Astrocyte (in vitro differentiated cells and primary cell): ENCODE measurements around the gene B3GNT4. TPM values are rescaled to one million over a fixed set of nuclear protein-coding genes. Genes with fewer than 3 reads are reported as not detected.

ENCODE experiments used
- DNase-seq: peaks from one replicate; pipeline ENCODE4 v3.0.0-alpha.2; 2010; ENCODE audit warnings: low read depth
- FAIRE-seq: peaks from 2 replicates; lab custom pipeline; 2011; peaks lifted over from hg19 to GRCh38; lab: Jason Lieb, UNC
- H2AFZ ChIP-seq: 2 replicates; pipeline ENCODE4 v1.6.0; 2012; ENCODE audit warnings: low read depth, low read length, inconsistent platforms
- H3K27ac ChIP-seq: 2 replicates; pipeline ENCODE4 v1.5.1; 2011; ENCODE audit warnings: low read depth, low read length, inconsistent platforms
- H3K27me3 ChIP-seq: 2 replicates; pipeline ENCODE4 v1.6.0; 2011; ENCODE audit warnings: low read length, inconsistent platforms; ENCODE audit not compliant: insufficient read depth
- H3K36me3 ChIP-seq: 2 replicates; pipeline ENCODE4 v1.5.1; 2011; ENCODE audit warnings: low read length, inconsistent platforms; ENCODE audit not compliant: insufficient read depth
- H3K4me1 ChIP-seq: 2 replicates; pipeline ENCODE4 v1.5.1; 2011; ENCODE audit warnings: low read length, inconsistent platforms; ENCODE audit not compliant: insufficient read depth
- H3K4me2 ChIP-seq: 2 replicates; pipeline ENCODE4 v1.6.0; 2012; ENCODE audit warnings: low read length, inconsistent platforms
- H3K4me3 ChIP-seq: 2 replicates; pipeline ENCODE4 v1.5.1; 2011; ENCODE audit warnings: low read depth, mild to moderate bottlenecking, low read length, inconsistent platforms; ENCODE audit not compliant: insufficient read depth
- H3K79me2 ChIP-seq: 2 replicates; pipeline ENCODE4 v1.6.0; 2012; ENCODE audit warnings: mild to moderate bottlenecking, low read length, inconsistent platforms; ENCODE audit not compliant: insufficient read depth
- H3K9ac ChIP-seq: 2 replicates; pipeline ENCODE4 v1.6.0; 2012; ENCODE audit warnings: mild to moderate bottlenecking, low read length, inconsistent platforms
- H3K9me3 ChIP-seq: 2 replicates; pipeline ENCODE4 v1.5.1; 2012; ENCODE audit warnings: low read depth, mild to moderate bottlenecking, low read length, inconsistent platforms; ENCODE audit not compliant: insufficient read depth
- H4K20me1 ChIP-seq: 2 replicates; pipeline ENCODE4 v1.6.0; 2012; ENCODE audit warnings: low read length, inconsistent platforms; ENCODE audit not compliant: insufficient read depth
- H3K27ac Mint-ChIP-seq: one replicate; pipeline ENCODE4 v1.8.0; 2021; ENCODE audit warnings: mild to moderate bottlenecking, mixed read lengths; ENCODE audit not compliant: unreplicated experiment
- H3K27me3 Mint-ChIP-seq: one replicate; pipeline ENCODE4 v1.8.0; 2021; ENCODE audit warnings: low read depth, mixed read lengths; ENCODE audit not compliant: unreplicated experiment
- H3K36me3 Mint-ChIP-seq: one replicate; pipeline ENCODE4 v1.8.0; 2021; ENCODE audit warnings: low read depth, mixed read lengths; ENCODE audit not compliant: unreplicated experiment
- H3K4me1 Mint-ChIP-seq: one replicate; pipeline ENCODE4 v1.8.0; 2021; ENCODE audit warnings: low read depth, mixed read lengths; ENCODE audit not compliant: unreplicated experiment
- H3K4me3 Mint-ChIP-seq: one replicate; pipeline ENCODE4 v1.8.0; 2021; ENCODE audit warnings: mild to moderate bottlenecking, moderate library complexity, mixed read lengths; ENCODE audit not compliant: unreplicated experiment
- H3K9me3 Mint-ChIP-seq: one replicate; pipeline ENCODE4 v1.8.0; 2021; ENCODE audit warnings: mild to moderate bottlenecking, mixed read lengths; ENCODE audit not compliant: unreplicated experiment
- EZH2 ChIP-seq: IDR thresholded peaks from 2 replicates; pipeline ENCODE4 v1.6.1; 2012; ENCODE audit warnings: mild to moderate bottlenecking, low read length, inconsistent platforms; ENCODE audit not compliant: insufficient read depth
- total RNA-seq: library from RNA; stranded (reverse); gene quantifications from 2 replicates; pipeline ENCODE4 v1.2.1, GENCODE V29; 2021
- TF ChIP-seq, protein P1 (sequence below): IDR thresholded peaks from 2 replicates; pipeline ENCODE4 v1.5.1; 2011; ENCODE audit warnings: low read depth, mild to moderate bottlenecking, inconsistent platforms, low read length, moderate library complexity; ENCODE audit not compliant: insufficient read depth

The B3GNT4 gene
- total RNA-seq, 1 donor from 2014 or later, result 0.54 TPM

- H3K27ac ChIP-seq, result no peak overlapping the region
- no peak overlapping the region for H2AFZ ChIP-seq
- DNase-seq (peak; percentile 52), FAIRE-seq (no peak)
- H3K9ac ChIP-seq, result no peak overlapping the region
- H3K4me1 ChIP-seq, result no peaks in the 10 kb centered on the region
- no peak overlapping the region for H3K4me3 ChIP-seq
- H3K9me3 Mint-ChIP-seq, result no peaks in the 10 kb centered on the region
- no peaks in the 10 kb centered on the region for H3K27me3 Mint-ChIP-seq
- no peaks in the 10 kb centered on the region for H3K27me3 ChIP-seq
- H3K36me3 ChIP-seq, result peaks cover 52% of the 10 kb centered on the region
- no peak overlapping the region for H3K27ac Mint-ChIP-seq
- peaks cover 9% of the 10 kb centered on the region for H3K36me3 Mint-ChIP-seq
- no peak overlapping the region for H3K4me2 ChIP-seq
- H3K9me3 ChIP-seq, result no peaks in the 10 kb centered on the region
- no peak overlapping the region for H3K4me3 Mint-ChIP-seq
- H3K79me2 ChIP-seq, result peaks cover 27% of the 10 kb centered on the region
- no peaks in the 10 kb centered on the region for H3K4me1 Mint-ChIP-seq
- TF ChIP-seq, protein P1, sequence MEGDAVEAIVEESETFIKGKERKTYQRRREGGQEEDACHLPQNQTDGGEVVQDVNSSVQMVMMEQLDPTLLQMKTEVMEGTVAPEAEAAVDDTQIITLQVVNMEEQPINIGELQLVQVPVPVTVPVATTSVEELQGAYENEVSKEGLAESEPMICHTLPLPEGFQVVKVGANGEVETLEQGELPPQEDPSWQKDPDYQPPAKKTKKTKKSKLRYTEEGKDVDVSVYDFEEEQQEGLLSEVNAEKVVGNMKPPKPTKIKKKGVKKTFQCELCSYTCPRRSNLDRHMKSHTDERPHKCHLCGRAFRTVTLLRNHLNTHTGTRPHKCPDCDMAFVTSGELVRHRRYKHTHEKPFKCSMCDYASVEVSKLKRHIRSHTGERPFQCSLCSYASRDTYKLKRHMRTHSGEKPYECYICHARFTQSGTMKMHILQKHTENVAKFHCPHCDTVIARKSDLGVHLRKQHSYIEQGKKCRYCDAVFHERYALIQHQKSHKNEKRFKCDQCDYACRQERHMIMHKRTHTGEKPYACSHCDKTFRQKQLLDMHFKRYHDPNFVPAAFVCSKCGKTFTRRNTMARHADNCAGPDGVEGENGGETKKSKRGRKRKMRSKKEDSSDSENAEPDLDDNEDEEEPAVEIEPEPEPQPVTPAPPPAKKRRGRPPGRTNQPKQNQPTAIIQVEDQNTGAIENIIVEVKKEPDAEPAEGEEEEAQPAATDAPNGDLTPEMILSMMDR, result no peak
- TF ChIP-seq EZH2, result no peak
- peaks cover 43% of the 10 kb centered on the region for H4K20me1 ChIP-seq
Measured at GRCh38 chr12:122215771-122216170, 12.3 kb downstream of the B3GNT4 start.

- Mint-ChIP-seq H3K27me3 (no peaks in the 10 kb centered on the region), H3K4me3 (no peak overlapping the region), H3K27ac (no peak overlapping the region), H3K9me3 (no peaks in the 10 kb centered on the region), H3K36me3 (peaks cover 13% of the 10 kb centered on the region), H3K4me1 (no peaks in the 10 kb centered on the region)
- Histone ChIP-seq H3K27me3 (no peaks in the 10 kb centered on the region), H2AFZ (no peak overlapping the region), H3K27ac (no peak overlapping the region), H3K4me1 (no peaks in the 10 kb centered on the region), H3K4me2 (no peak overlapping the region), H3K9ac (no peak overlapping the region), H3K79me2 (peaks cover 33% of the 10 kb centered on the region), H3K9me3 (no peaks in the 10 kb centered on the region), H3K4me3 (no peak overlapping the region), H4K20me1 (peaks cover 49% of the 10 kb centered on the region), H3K36me3 (peaks cover 57% of the 10 kb centered on the region)
- no peak for FAIRE-seq
- TF ChIP-seq, protein P1, result no peak
- TF ChIP-seq EZH2, result no peak
- no peak for DNase-seq
Measured at GRCh38 chr12:122216445-122216844, 12.9 kb downstream of the B3GNT4 start.

- Mint-ChIP-seq H3K9me3 (no peaks in the 10 kb centered on the region), H3K27ac (peak within 1 kb of the TSS; percentile 91), H3K4me3 (peak within 1 kb of the TSS; percentile 90), H3K27me3 (no peaks in the 10 kb centered on the region), H3K36me3 (peaks cover 14% of the 10 kb centered on the region), H3K4me1 (peaks cover 26% of the 10 kb centered on the region)
- Histone ChIP-seq H3K27me3 (no peaks in the 10 kb centered on the region), H3K27ac (peak within 1 kb of the TSS; percentile 95), H3K9ac (peak within 1 kb of the TSS; percentile 94), H3K36me3 (peaks cover 16% of the 10 kb centered on the region), H3K4me1 (peaks cover 14% of the 10 kb centered on the region), H2AFZ (peak within 1 kb of the TSS; percentile 94), H3K4me3 (peak within 1 kb of the TSS; percentile 88), H4K20me1 (peaks cover 51% of the 10 kb centered on the region), H3K79me2 (peaks cover 47% of the 10 kb centered on the region), H3K4me2 (peak within 1 kb of the TSS; percentile 85), H3K9me3 (no peaks in the 10 kb centered on the region)
- TF ChIP-seq, protein P1, result no peak
- no peak for TF ChIP-seq EZH2
- FAIRE-seq (peak; percentile 88), DNase-seq (peak; percentile 96)
Measured at GRCh38 chr12:122225683-122226365, 22.3 kb downstream of the B3GNT4 start, which contains the start of gene DIABLO. Gene DIABLO, minus strand, starts transcription at chr12:122226052. Its CDS starts 38 bp downstream, at chr12:122226014.
